ENCODE data around the gene CD2.

DNA sequence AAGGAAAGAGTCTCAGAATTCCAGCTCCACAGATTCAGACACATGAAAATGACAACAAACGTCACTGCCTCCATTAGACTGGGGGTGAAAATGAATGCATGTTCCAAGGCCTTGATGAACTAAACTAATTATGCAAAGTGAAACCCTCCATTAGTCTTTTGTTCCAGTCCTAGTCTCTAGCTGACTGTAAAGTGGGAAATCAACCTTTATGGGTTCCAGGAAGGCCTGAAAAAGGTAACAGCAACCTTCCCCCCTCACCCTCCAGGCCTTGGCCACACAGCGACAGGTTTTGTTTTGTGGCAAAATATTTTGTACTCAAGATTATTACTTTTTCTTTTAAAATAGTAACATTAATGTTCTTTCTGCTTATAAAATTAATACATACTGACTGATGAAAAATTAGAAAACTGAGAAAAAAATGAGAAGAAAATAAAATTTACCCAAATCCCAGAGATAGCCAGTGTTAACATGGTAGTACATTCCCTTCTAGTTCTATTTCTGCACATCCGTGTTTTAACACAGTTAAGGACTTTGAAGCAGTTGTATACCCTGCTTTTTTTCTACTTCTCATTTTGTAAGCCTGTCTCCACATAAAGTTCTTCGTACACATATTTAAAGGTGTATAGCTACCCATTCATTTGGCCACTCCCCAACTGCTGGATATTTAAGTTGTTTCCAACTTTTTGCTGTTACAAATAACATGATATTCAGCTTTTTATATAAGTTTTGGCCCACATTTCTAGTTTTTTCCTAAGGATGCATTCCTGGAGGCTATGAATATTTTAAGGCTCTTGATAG is 60.9 kb downstream of the CD2 start:
- TF ChIP-seq, protein P1, sequence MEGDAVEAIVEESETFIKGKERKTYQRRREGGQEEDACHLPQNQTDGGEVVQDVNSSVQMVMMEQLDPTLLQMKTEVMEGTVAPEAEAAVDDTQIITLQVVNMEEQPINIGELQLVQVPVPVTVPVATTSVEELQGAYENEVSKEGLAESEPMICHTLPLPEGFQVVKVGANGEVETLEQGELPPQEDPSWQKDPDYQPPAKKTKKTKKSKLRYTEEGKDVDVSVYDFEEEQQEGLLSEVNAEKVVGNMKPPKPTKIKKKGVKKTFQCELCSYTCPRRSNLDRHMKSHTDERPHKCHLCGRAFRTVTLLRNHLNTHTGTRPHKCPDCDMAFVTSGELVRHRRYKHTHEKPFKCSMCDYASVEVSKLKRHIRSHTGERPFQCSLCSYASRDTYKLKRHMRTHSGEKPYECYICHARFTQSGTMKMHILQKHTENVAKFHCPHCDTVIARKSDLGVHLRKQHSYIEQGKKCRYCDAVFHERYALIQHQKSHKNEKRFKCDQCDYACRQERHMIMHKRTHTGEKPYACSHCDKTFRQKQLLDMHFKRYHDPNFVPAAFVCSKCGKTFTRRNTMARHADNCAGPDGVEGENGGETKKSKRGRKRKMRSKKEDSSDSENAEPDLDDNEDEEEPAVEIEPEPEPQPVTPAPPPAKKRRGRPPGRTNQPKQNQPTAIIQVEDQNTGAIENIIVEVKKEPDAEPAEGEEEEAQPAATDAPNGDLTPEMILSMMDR (conservative IDR thresholded peaks at IDR 0.05), result no peak
- TF ChIP-seq ZFX (IDR thresholded peaks at IDR 0.05), result no peak

Data from C4-2B (cell line).